GM21737 (cell line): ENCODE results near the gene NCKAP5.
"Not testable (repeated sequence)": the region's sequence is repeated elsewhere in the genome, so short reads cannot be mapped to it uniquely, and the experiment has no call there.

Source experiments
- ATAC-seq: cut with Tn5 transposase; IDR thresholded peaks from one replicate; pipeline ENCODE4 v1.9.1; 2021; ENCODE audit warnings: mild to moderate bottlenecking, moderate library complexity; ENCODE audit not compliant: unreplicated experiment

Gene NCKAP5

GRCh38 chr2:133475610-133476009, 92.7 kb downstream of the NCKAP5 start:
- ATAC-seq = no peak

GRCh38 chr2:133470446-133470845, 97.8 kb downstream of the NCKAP5 start:
- ATAC-seq = not testable (repeated sequence)

- ATAC-seq = no peak
Measured at GRCh38 chr2:133462811-133463210, 105.5 kb downstream of the NCKAP5 start.

- no peak for ATAC-seq
Measured at GRCh38 chr2:133461484-133461883, 106.8 kb downstream of the NCKAP5 start.

GRCh38 chr2:133459590-133459989, 108.7 kb downstream of the NCKAP5 start:
- no peak for ATAC-seq

- ATAC-seq = no peak
Measured at GRCh38 chr2:133458280-133458679, 110.0 kb downstream of the NCKAP5 start.

- no peak for ATAC-seq
Measured at GRCh38 chr2:133457861-133458260, 110.4 kb downstream of the NCKAP5 start.

- ATAC-seq = no peak
Measured at GRCh38 chr2:133456971-133457370, 111.3 kb downstream of the NCKAP5 start.

- no peak for ATAC-seq
Measured at GRCh38 chr2:133456156-133456555, 112.1 kb downstream of the NCKAP5 start.

- ATAC-seq = no peak
Measured at GRCh38 chr2:133453032-133453431, 115.2 kb downstream of the NCKAP5 start.

GRCh38 chr2:133452583-133452982, 115.7 kb downstream of the NCKAP5 start:
- ATAC-seq = no peak

GRCh38 chr2:133452146-133452545, 116.1 kb downstream of the NCKAP5 start:
- no peak for ATAC-seq

- ATAC-seq = no peak
Measured at GRCh38 chr2:133448195-133448594, 120.1 kb downstream of the NCKAP5 start.

GRCh38 chr2:133447303-133447702, 121.0 kb downstream of the NCKAP5 start:
- no peak for ATAC-seq

GRCh38 chr2:133444465-133444864, 123.8 kb downstream of the NCKAP5 start:
- no peak for ATAC-seq

GRCh38 chr2:133442393-133442792, 125.9 kb downstream of the NCKAP5 start:
- ATAC-seq = no peak

- no peak for ATAC-seq
Measured at GRCh38 chr2:133439565-133439920, 128.7 kb downstream of the NCKAP5 start.

GRCh38 chr2:133438848-133439564, 129.3 kb downstream of the NCKAP5 start:
- no peak for ATAC-seq

GRCh38 chr2:133438026-133438425, 130.2 kb downstream of the NCKAP5 start:
- no peak for ATAC-seq

GRCh38 chr2:133437492-133437891, 130.8 kb downstream of the NCKAP5 start:
- ATAC-seq = no peak

- no peak for ATAC-seq
Measured at GRCh38 chr2:133434959-133435668, 133.1 kb downstream of the NCKAP5 start.
